Thyroid gland (tissue), 4 donors: ENCODE results near the gene NLRX1. TPM values are rescaled to one million over a fixed set of nuclear protein-coding genes. Genes with fewer than 3 reads are reported as not detected.
"Not testable (repeated sequence)": the region's sequence is repeated elsewhere in the genome, so short reads cannot be mapped to it uniquely, and the experiment has no call there.

Source experiments
- DNase-seq, 2 donors: peaks; one replicate each; pipeline ENCODE4 v3.0.0-alpha.2; 2019
- H3K27ac ChIP-seq, 3 donors: fragments of 200-600 bp; sonication (generic); 1 replicate in 2 of 3; 2 replicates in 1 of 3; pipeline ENCODE4 v1.5.1; 2016 to 2019; ENCODE audit warnings: mild to moderate bottlenecking in 1 of 3, moderate library complexity in 1 of 3
- H3K27me3 ChIP-seq: fragments of 200-600 bp; sonication (generic); one replicate; pipeline ENCODE4 v1.5.1; 2019
- H3K36me3 ChIP-seq, 2 donors: fragments of 200-600 bp; sonication (generic); one replicate each; pipeline ENCODE4 v1.5.1; 2016 to 2019
- H3K4me1 ChIP-seq, 2 donors: fragments of 200-600 bp; sonication (generic); one replicate each; pipeline ENCODE4 v1.5.1; 2017 to 2019
- H3K4me3 ChIP-seq, 3 donors: fragments of 200-600 bp; sonication (generic); replicated peaks in 1 of 3; 1 replicate in 2 of 3; 2 replicates in 1 of 3; pipeline ENCODE4 v1.5.1; 2016; ENCODE audit warnings: mild to moderate bottlenecking in 1 of 3
- H3K9me3 ChIP-seq: fragments of 200-600 bp; sonication (generic); one replicate; pipeline ENCODE4 v1.5.1; 2017
- POLR2A ChIP-seq, 2 donors: fragments of 450-650 bp; IDR thresholded peaks; one replicate each; pipeline ENCODE4 v1.6.1; 2017; ENCODE audit warnings: antibody characterized with exemption in 2 of 2, mild to moderate bottlenecking in 2 of 2, moderate library complexity in 1 of 2
- WGBS, 2 donors: methylation state at CpG; one replicate each; pipeline ENCODE4 v1.1.5; 2017; 5-methylcytosine and 5-hydroxymethylcytosine counted together
- intact Hi-C: fragments of 100-400 bp; cut with DNase I; formaldehyde crosslinking; loops from one replicate; pipeline ENCODE4 v1.15.1; 2023
- total RNA-seq, 4 donors: library from RNA; depleted of rRNA; stranded (reverse); fragments of >200 nt; gene quantifications; one replicate each; pipeline ENCODE4 v1.2.3, GENCODE V29; 2016
- TF ChIP-seq, protein P1 (sequence below), 6 experiments: fragments of 200-600 bp in 3 of 6; fragments of 450-650 bp in 3 of 6; sonication (generic) in 3 of 6; IDR thresholded peaks; one replicate each; pipeline ENCODE4 v1.5.1; 2016 to 2019; ENCODE audit warnings: antibody characterized with exemption in 6 of 6, mild to moderate bottlenecking in 2 of 6, inconsistent platforms in 1 of 6, moderate library complexity in 1 of 6

NLRX1 gene
- total RNA-seq, 4 donors from 2014 or later: 13.3 to 33.1 (median 19.5) TPM

GRCh38 chr11:119218141-119218878, 49.8 kb downstream of the NLRX1 start:
- no peak overlapping the region for H3K4me3 ChIP-seq
- no peaks in the 10 kb centered on the region for H3K9me3 ChIP-seq
- no peak for DNase-seq
- H3K36me3 ChIP-seq: no peaks in the 10 kb centered on the region
- intact Hi-C loops: no loop called here
- H3K27ac ChIP-seq: no peak overlapping the region
- no peaks in the 10 kb centered on the region for H3K27me3 ChIP-seq
- TF ChIP-seq, protein P1, sequence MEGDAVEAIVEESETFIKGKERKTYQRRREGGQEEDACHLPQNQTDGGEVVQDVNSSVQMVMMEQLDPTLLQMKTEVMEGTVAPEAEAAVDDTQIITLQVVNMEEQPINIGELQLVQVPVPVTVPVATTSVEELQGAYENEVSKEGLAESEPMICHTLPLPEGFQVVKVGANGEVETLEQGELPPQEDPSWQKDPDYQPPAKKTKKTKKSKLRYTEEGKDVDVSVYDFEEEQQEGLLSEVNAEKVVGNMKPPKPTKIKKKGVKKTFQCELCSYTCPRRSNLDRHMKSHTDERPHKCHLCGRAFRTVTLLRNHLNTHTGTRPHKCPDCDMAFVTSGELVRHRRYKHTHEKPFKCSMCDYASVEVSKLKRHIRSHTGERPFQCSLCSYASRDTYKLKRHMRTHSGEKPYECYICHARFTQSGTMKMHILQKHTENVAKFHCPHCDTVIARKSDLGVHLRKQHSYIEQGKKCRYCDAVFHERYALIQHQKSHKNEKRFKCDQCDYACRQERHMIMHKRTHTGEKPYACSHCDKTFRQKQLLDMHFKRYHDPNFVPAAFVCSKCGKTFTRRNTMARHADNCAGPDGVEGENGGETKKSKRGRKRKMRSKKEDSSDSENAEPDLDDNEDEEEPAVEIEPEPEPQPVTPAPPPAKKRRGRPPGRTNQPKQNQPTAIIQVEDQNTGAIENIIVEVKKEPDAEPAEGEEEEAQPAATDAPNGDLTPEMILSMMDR (IDR thresholded peaks at IDR 0.05): no peak
- no peak for TF ChIP-seq POLR2A (IDR thresholded peaks at IDR 0.05)
- peaks cover 0 to 9% of the 10 kb centered on the region in 2 donors for H3K4me1 ChIP-seq
- WGBS, 2 donors: 89 to 94% methylated on average over 8 of the region's 8 CpGs

GRCh38 chr11:119222308-119222707, 53.8 kb downstream of the NLRX1 start:
- H3K4me1 ChIP-seq: peaks cover 0 to 4% of the 10 kb centered on the region in 2 donors
- intact Hi-C loops: no loop called here
- no peaks in the 10 kb centered on the region for H3K9me3 ChIP-seq
- WGBS, 2 donors: 15 to 22% methylated on average over 2 of the region's 2 CpGs
- no peaks in the 10 kb centered on the region for H3K27me3 ChIP-seq
- no peak overlapping the region for H3K4me3 ChIP-seq
- no peak overlapping the region for H3K27ac ChIP-seq
- no peaks in the 10 kb centered on the region for H3K36me3 ChIP-seq
- DNase-seq: no peak
- TF ChIP-seq, protein P1 (IDR thresholded peaks at IDR 0.05): no peak
- no peak for TF ChIP-seq POLR2A (IDR thresholded peaks at IDR 0.05)

- H3K4me1 ChIP-seq: peaks cover 0 to 4% of the 10 kb centered on the region in 2 donors
- H3K27me3 ChIP-seq: no peaks in the 10 kb centered on the region
- no peak overlapping the region for H3K4me3 ChIP-seq
- H3K9me3 ChIP-seq: no peaks in the 10 kb centered on the region
- no peak overlapping the region for H3K27ac ChIP-seq
- DNase-seq: no peak
- intact Hi-C loops: no loop called here
- TF ChIP-seq, protein P1 (IDR thresholded peaks at IDR 0.05): no peak
- TF ChIP-seq POLR2A (IDR thresholded peaks at IDR 0.05): no peak
- no peaks in the 10 kb centered on the region for H3K36me3 ChIP-seq
- WGBS, 2 donors: 97% methylated on average over 5 of the region's 5 CpGs
These were observed 54.4 kb downstream of the NLRX1 start for GRCh38 chr11:119222891-119223290.

DNA sequence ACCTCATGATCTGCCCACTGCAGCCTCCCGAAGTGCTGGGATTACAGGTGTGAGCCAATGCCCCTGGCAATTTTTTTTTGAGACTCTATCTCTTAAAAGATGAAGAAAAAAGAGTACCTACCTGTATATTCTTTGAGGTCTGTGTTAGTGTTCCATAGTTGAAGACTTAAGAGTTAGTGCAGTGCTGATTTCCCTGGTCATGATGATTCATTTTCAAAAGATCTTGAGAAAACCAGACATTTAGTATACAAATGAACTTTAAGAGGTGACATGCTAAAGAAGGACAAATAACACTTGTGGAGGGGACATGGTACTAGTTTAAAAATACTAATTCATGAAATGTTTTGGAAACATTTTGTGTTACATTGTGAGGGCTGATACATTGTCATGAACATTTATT, 55.3 kb downstream of the NLRX1 start:
- Histone ChIP-seq H3K4me3 (no peak overlapping the region), H3K27ac (no peak overlapping the region), H3K9me3 (no peaks in the 10 kb centered on the region), H3K4me1 (peaks cover 0 to 4% of the 10 kb centered on the region in 2 donors), H3K27me3 (no peaks in the 10 kb centered on the region), H3K36me3 (no peaks in the 10 kb centered on the region)
- TF ChIP-seq, protein P1 (IDR thresholded peaks at IDR 0.05): no peak
- no peak for TF ChIP-seq POLR2A (IDR thresholded peaks at IDR 0.05)
- intact Hi-C loops: no loop called here
- DNase-seq: no peak
- WGBS, 2 donors: 95 to 100% methylated on average over 1 of the region's 1 CpG

DNA sequence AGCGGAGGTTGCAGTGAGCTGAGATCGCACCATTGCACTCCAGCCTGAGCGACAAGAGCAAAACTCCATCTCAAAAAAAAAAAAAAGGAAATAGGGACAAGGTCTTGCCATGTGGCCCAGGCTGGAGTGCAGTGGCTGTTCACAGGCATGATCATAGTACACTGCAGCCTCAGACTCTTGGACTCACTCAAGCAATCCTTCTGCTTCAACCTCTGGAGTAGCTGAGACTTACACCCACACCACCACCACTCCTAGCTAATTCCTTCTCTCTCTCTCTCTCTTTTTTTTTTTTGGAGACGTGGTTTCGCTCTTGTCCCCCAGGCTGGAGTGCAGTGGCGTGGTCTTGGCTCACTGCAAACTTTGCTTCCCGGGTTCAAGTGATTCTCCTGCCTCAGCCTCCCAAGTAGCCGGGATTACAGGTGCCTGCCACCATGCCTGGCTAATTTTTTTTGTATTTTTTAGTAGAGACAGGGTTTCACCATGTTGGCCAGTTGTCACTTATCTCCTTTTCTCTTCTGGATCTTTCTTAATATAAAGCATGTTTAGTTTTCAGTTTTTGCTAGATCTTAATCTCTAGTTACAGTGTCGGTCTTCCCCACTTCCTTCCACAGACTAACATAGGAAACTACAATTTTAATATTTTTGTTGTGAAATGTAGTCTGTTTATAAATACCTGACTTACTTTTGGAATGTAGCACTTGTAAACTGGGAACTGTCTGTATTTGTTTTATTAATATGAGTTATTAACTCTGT, 60.2 kb downstream of the NLRX1 start:
- H3K27me3 ChIP-seq, H3K4me3 ChIP-seq, H3K9me3 ChIP-seq, H3K36me3 ChIP-seq, intact Hi-C loops, DNase-seq, H3K4me1 ChIP-seq, H3K27ac ChIP-seq: not testable (repeated sequence)
- 89 to 91% methylated on average over 9 of the region's 9 CpGs for WGBS, 2 donors
